Effector memory CD4-positive, alpha-beta T cell (primary cell): ENCODE measurements around the gene SLX9.

Source experiments
- DNase-seq, 3 donors: peaks; one replicate each; pipeline ENCODE4 v3.0.0-alpha.2; 2020
- H3K27ac ChIP-seq: 2 replicates; pipeline ENCODE4 v1.7.0; 2013; ENCODE audit warnings: mild to moderate bottlenecking, low read length, moderate library complexity; ENCODE audit not compliant: insufficient read depth, poor library complexity, severe bottlenecking
- H3K27me3 ChIP-seq: replicated peaks from 2 replicates; pipeline ENCODE4 v1.7.0; 2013; ENCODE audit warnings: mild to moderate bottlenecking, low read length; ENCODE audit not compliant: insufficient read depth, control insufficient read depth, poor library complexity, severe bottlenecking
- H3K36me3 ChIP-seq: 2 replicates; pipeline ENCODE4 v1.7.0; 2013; ENCODE audit warnings: mild to moderate bottlenecking, low read length, moderate library complexity; ENCODE audit not compliant: control insufficient read depth, insufficient read depth
- H3K4me1 ChIP-seq: 2 replicates; pipeline ENCODE4 v1.7.0; 2013; ENCODE audit warnings: low read length, mild to moderate bottlenecking; ENCODE audit not compliant: control insufficient read depth, insufficient read depth, poor library complexity, severe bottlenecking
- H3K4me3 ChIP-seq: 2 replicates; pipeline ENCODE4 v1.7.0; 2013; ENCODE audit warnings: low read length, low read depth, mild to moderate bottlenecking; ENCODE audit not compliant: insufficient read depth, poor library complexity, severe bottlenecking
- H3K9me3 ChIP-seq: 2 replicates; pipeline ENCODE4 v1.7.0; 2013; ENCODE audit warnings: mild to moderate bottlenecking, low read length, moderate library complexity; ENCODE audit not compliant: control insufficient read depth

SLX9 gene

GRCh38 chr21:44999972-45000636 lies 60.3 kb downstream of the SLX9 start:
- no peak for DNase-seq
- Histone ChIP-seq H3K4me3 (no peak overlapping the region), H3K9me3 (no peaks in the 10 kb centered on the region), H3K36me3 (no peaks in the 10 kb centered on the region), H3K27ac (no peak overlapping the region), H3K4me1 (no peaks in the 10 kb centered on the region), H3K27me3 (no peaks in the 10 kb centered on the region)

- no peak for DNase-seq
- no peak overlapping the region for H3K4me3 ChIP-seq
- H3K4me1 ChIP-seq, result no peaks in the 10 kb centered on the region
- no peaks in the 10 kb centered on the region for H3K27me3 ChIP-seq
- H3K36me3 ChIP-seq, result no peaks in the 10 kb centered on the region
- H3K27ac ChIP-seq, result no peak overlapping the region
- no peaks in the 10 kb centered on the region for H3K9me3 ChIP-seq
Observed at GRCh38 chr21:45000637-45001133, 60.9 kb downstream of the SLX9 start.

GRCh38 chr21:45001134-45002095 lies 61.6 kb downstream of the SLX9 start:
- Histone ChIP-seq H3K27ac (no peak overlapping the region), H3K36me3 (no peaks in the 10 kb centered on the region), H3K27me3 (no peaks in the 10 kb centered on the region), H3K9me3 (no peaks in the 10 kb centered on the region), H3K4me1 (no peaks in the 10 kb centered on the region), H3K4me3 (no peak overlapping the region)
- DNase-seq, result no peak

- Histone ChIP-seq H3K36me3 (no peaks in the 10 kb centered on the region), H3K27ac (no peak overlapping the region), H3K4me1 (no peaks in the 10 kb centered on the region), H3K27me3 (no peaks in the 10 kb centered on the region), H3K4me3 (no peak overlapping the region), H3K9me3 (no peaks in the 10 kb centered on the region)
- no peak for DNase-seq
Observed at GRCh38 chr21:45002381-45003204, 62.8 kb downstream of the SLX9 start.

GRCh38 chr21:45003331-45004058 lies 63.7 kb downstream of the SLX9 start:
- no peaks in the 10 kb centered on the region for H3K36me3 ChIP-seq
- H3K27me3 ChIP-seq, result no peaks in the 10 kb centered on the region
- no peak overlapping the region for H3K4me3 ChIP-seq
- H3K4me1 ChIP-seq, result no peaks in the 10 kb centered on the region
- no peak overlapping the region for H3K27ac ChIP-seq
- no peak for DNase-seq
- no peaks in the 10 kb centered on the region for H3K9me3 ChIP-seq

GRCh38 chr21:45004059-45004422 lies 64.2 kb downstream of the SLX9 start:
- no peaks in the 10 kb centered on the region for H3K4me1 ChIP-seq
- H3K36me3 ChIP-seq, result no peaks in the 10 kb centered on the region
- H3K9me3 ChIP-seq, result no peaks in the 10 kb centered on the region
- no peaks in the 10 kb centered on the region for H3K27me3 ChIP-seq
- DNase-seq, result no peak
- no peak overlapping the region for H3K4me3 ChIP-seq
- no peak overlapping the region for H3K27ac ChIP-seq

GRCh38 chr21:45004481-45005247 lies 64.8 kb downstream of the SLX9 start:
- H3K4me1 ChIP-seq, result no peaks in the 10 kb centered on the region
- H3K27me3 ChIP-seq, result no peaks in the 10 kb centered on the region
- H3K4me3 ChIP-seq, result no peak overlapping the region
- no peaks in the 10 kb centered on the region for H3K36me3 ChIP-seq
- H3K27ac ChIP-seq, result no peak overlapping the region
- DNase-seq, result no peak
- no peaks in the 10 kb centered on the region for H3K9me3 ChIP-seq

GRCh38 chr21:45006536-45007095 lies 66.8 kb downstream of the SLX9 start:
- Histone ChIP-seq H3K4me3 (no peak overlapping the region), H3K9me3 (no peaks in the 10 kb centered on the region), H3K36me3 (no peaks in the 10 kb centered on the region), H3K4me1 (no peaks in the 10 kb centered on the region), H3K27me3 (no peaks in the 10 kb centered on the region), H3K27ac (no peak overlapping the region)
- DNase-seq, result no peak
